Measurements from ENCODE around the gene ZRSR2. TPM values are rescaled to one million over a fixed set of nuclear protein-coding genes. Genes with fewer than 3 reads are reported as not detected.

The ZRSR2 gene
- total and polyA plus RNA-seq, 4 donors: 5.3 to 18.6 (median 14.5) TPM

- H3K27me3 ChIP-seq (ENCODE audit: control insufficient read depth, insufficient read depth, low read length): peaks cover 36% of the 10 kb centered on the region
- no CpG with 5 or more reads among the region's 1 CpG for WGBS (ENCODE audit: insufficient coverage)
- H3K9me3 ChIP-seq (ENCODE audit: control insufficient read depth, insufficient read depth, low read length): peaks cover 4% of the 10 kb centered on the region
- H3K36me3 ChIP-seq (ENCODE audit: control insufficient read depth, insufficient read depth, low read length): no peaks in the 10 kb centered on the region
- H3K4me3 ChIP-seq (ENCODE audit: low read depth, low read length): no peak overlapping the region
- H3K27ac ChIP-seq (ENCODE audit: low read depth, low read length): peak overlapping the region; percentile 47
- peak in 2 of 6 donors; percentile 54 to 80 for DNase-seq (ENCODE audit: low read depth in 4 of 6, low spot score in 6 of 6)
- H3K4me1 ChIP-seq (ENCODE audit: control insufficient read depth, insufficient read depth, low read length): peaks cover 10% of the 10 kb centered on the region
Measured at GRCh38 chrX:15856636-15857035, 66.4 kb downstream of the ZRSR2 start.

GRCh38 chrX:15858051-15858450, 67.8 kb downstream of the ZRSR2 start:
- peaks cover 32% of the 10 kb centered on the region for H3K27me3 ChIP-seq (ENCODE audit: control insufficient read depth, insufficient read depth, low read length)
- DNase-seq (ENCODE audit: low read depth in 4 of 6, low spot score in 6 of 6): peak in 1 of 6 donors; percentile 18

GRCh38 chrX:15860921-15861320, 70.6 kb downstream of the ZRSR2 start:
- Histone ChIP-seq H3K9me3 (ENCODE audit: control insufficient read depth, insufficient read depth, low read length) (peaks cover 4% of the 10 kb centered on the region), H3K36me3 (ENCODE audit: control insufficient read depth, insufficient read depth, low read length) (no peaks in the 10 kb centered on the region), H3K4me3 (ENCODE audit: low read depth, low read length) (no peak overlapping the region), H3K27ac (ENCODE audit: low read depth, low read length) (no peak overlapping the region), H3K4me1 (ENCODE audit: control insufficient read depth, insufficient read depth, low read length) (no peaks in the 10 kb centered on the region), H3K27me3 (ENCODE audit: control insufficient read depth, insufficient read depth, low read length) (peaks cover 31% of the 10 kb centered on the region)
- no peak for DNase-seq (ENCODE audit: low read depth in 4 of 6, low spot score in 6 of 6)
- WGBS (ENCODE audit: insufficient coverage): 100% methylated on average over 1 of the region's 3 CpGs

More at GRCh38 chrX:15858051-15858450, 67.8 kb downstream of the ZRSR2 start:
- Histone ChIP-seq H3K4me3 (ENCODE audit: low read depth, low read length) (no peak overlapping the region), H3K36me3 (ENCODE audit: control insufficient read depth, insufficient read depth, low read length) (no peaks in the 10 kb centered on the region), H3K9me3 (ENCODE audit: control insufficient read depth, insufficient read depth, low read length) (peaks cover 4% of the 10 kb centered on the region), H3K27ac (ENCODE audit: low read depth, low read length) (no peak overlapping the region), H3K4me1 (ENCODE audit: control insufficient read depth, insufficient read depth, low read length) (peaks cover 10% of the 10 kb centered on the region)
- WGBS (ENCODE audit: insufficient coverage): no CpG with 5 or more reads among the region's 1 CpG

GRCh38 chrX:15864023-15864422, 73.7 kb downstream of the ZRSR2 start:
- DNase-seq (ENCODE audit: low read depth in 4 of 6, low spot score in 6 of 6): peak in 2 of 6 donors; percentile 60 to 62
- Histone ChIP-seq H3K27ac (ENCODE audit: low read depth, low read length) (no peak overlapping the region), H3K4me1 (ENCODE audit: control insufficient read depth, insufficient read depth, low read length) (no peaks in the 10 kb centered on the region), H3K9me3 (ENCODE audit: control insufficient read depth, insufficient read depth, low read length) (peaks cover 4% of the 10 kb centered on the region), H3K36me3 (ENCODE audit: control insufficient read depth, insufficient read depth, low read length) (no peaks in the 10 kb centered on the region), H3K4me3 (ENCODE audit: low read depth, low read length) (no peak overlapping the region), H3K27me3 (ENCODE audit: control insufficient read depth, insufficient read depth, low read length) (peaks cover 34% of the 10 kb centered on the region)
- 67% methylated on average over 1 of the region's 3 CpGs for WGBS (ENCODE audit: insufficient coverage)

- Histone ChIP-seq H3K36me3 (ENCODE audit: control insufficient read depth, insufficient read depth, low read length) (no peaks in the 10 kb centered on the region), H3K27me3 (ENCODE audit: control insufficient read depth, insufficient read depth, low read length) (peaks cover 37% of the 10 kb centered on the region), H3K9me3 (ENCODE audit: control insufficient read depth, insufficient read depth, low read length) (peaks cover 4% of the 10 kb centered on the region), H3K4me1 (ENCODE audit: control insufficient read depth, insufficient read depth, low read length) (no peaks in the 10 kb centered on the region), H3K27ac (ENCODE audit: low read depth, low read length) (no peak overlapping the region), H3K4me3 (ENCODE audit: low read depth, low read length) (no peak overlapping the region)
- no peak for DNase-seq (ENCODE audit: low read depth in 4 of 6, low spot score in 6 of 6)
Measured at GRCh38 chrX:15864629-15865028, 74.3 kb downstream of the ZRSR2 start.

GRCh38 chrX:15866147-15866546, 75.9 kb downstream of the ZRSR2 start:
- 81% methylated on average over 3 of the region's 3 CpGs for WGBS (ENCODE audit: insufficient coverage)
- Histone ChIP-seq H3K4me1 (ENCODE audit: control insufficient read depth, insufficient read depth, low read length) (peaks cover 3% of the 10 kb centered on the region), H3K4me3 (ENCODE audit: low read depth, low read length) (no peak overlapping the region), H3K27me3 (ENCODE audit: control insufficient read depth, insufficient read depth, low read length) (peaks cover 42% of the 10 kb centered on the region), H3K9me3 (ENCODE audit: control insufficient read depth, insufficient read depth, low read length) (peaks cover 2% of the 10 kb centered on the region), H3K27ac (ENCODE audit: low read depth, low read length) (no peak overlapping the region), H3K36me3 (ENCODE audit: control insufficient read depth, insufficient read depth, low read length) (no peaks in the 10 kb centered on the region)
- DNase-seq (ENCODE audit: low read depth in 4 of 6, low spot score in 6 of 6): no peak

GRCh38 chrX:15869695-15870094, 79.4 kb downstream of the ZRSR2 start:
- H3K4me3 ChIP-seq (ENCODE audit: low read depth, low read length): no peak overlapping the region
- H3K36me3 ChIP-seq (ENCODE audit: control insufficient read depth, insufficient read depth, low read length): no peaks in the 10 kb centered on the region
- no peak overlapping the region for H3K27ac ChIP-seq (ENCODE audit: low read depth, low read length)
- H3K27me3 ChIP-seq (ENCODE audit: control insufficient read depth, insufficient read depth, low read length): peaks cover 37% of the 10 kb centered on the region
- no peak for DNase-seq (ENCODE audit: low read depth in 4 of 6, low spot score in 6 of 6)
- WGBS (ENCODE audit: insufficient coverage): 100% methylated on average over 1 of the region's 4 CpGs
- H3K4me1 ChIP-seq (ENCODE audit: control insufficient read depth, insufficient read depth, low read length): peaks cover 11% of the 10 kb centered on the region
- H3K9me3 ChIP-seq (ENCODE audit: control insufficient read depth, insufficient read depth, low read length): no peaks in the 10 kb centered on the region

- peaks cover 36% of the 10 kb centered on the region for H3K27me3 ChIP-seq (ENCODE audit: control insufficient read depth, insufficient read depth, low read length)
Measured at GRCh38 chrX:15870310-15870709, 80.0 kb downstream of the ZRSR2 start.

More at GRCh38 chrX:15870310-15870709, 80.0 kb downstream of the ZRSR2 start:
- Histone ChIP-seq H3K4me1 (ENCODE audit: control insufficient read depth, insufficient read depth, low read length) (peaks cover 11% of the 10 kb centered on the region), H3K4me3 (ENCODE audit: low read depth, low read length) (no peak overlapping the region), H3K36me3 (ENCODE audit: control insufficient read depth, insufficient read depth, low read length) (no peaks in the 10 kb centered on the region), H3K9me3 (ENCODE audit: control insufficient read depth, insufficient read depth, low read length) (no peaks in the 10 kb centered on the region), H3K27ac (ENCODE audit: low read depth, low read length) (no peak overlapping the region)
- DNase-seq (ENCODE audit: low read depth in 4 of 6, low spot score in 6 of 6): no peak
- 60% methylated on average over 1 of the region's 4 CpGs for WGBS (ENCODE audit: insufficient coverage)

Other genes starting within 250 kb of the ZRSR2 start
- 1 to 10 TPM in 1 of 2 donors, under 1 TPM in 1; 0.30 to 1.9 TPM for gene ACE2, start 189.5 kb upstream of the ZRSR2 start, total RNA-seq
- under 1 TPM; 0.19 to 0.29 TPM for gene ACE2, start 189.5 kb upstream of the ZRSR2 start, polyA plus RNA-seq (ENCODE audit: insufficient read length in 2 of 2)
- 1 to 10 TPM in 1 of 2 donors, under 1 TPM in 1; 0.59 to 2.0 TPM for gene CLTRN, start 125.7 kb upstream of the ZRSR2 start, total RNA-seq
- 1 to 10 TPM in 1 of 2 donors, under 1 TPM in 1; 0.65 to 1.9 TPM for gene CLTRN, start 125.7 kb upstream of the ZRSR2 start, polyA plus RNA-seq (ENCODE audit: insufficient read length in 2 of 2)
- gene CA5B, start 52.2 kb upstream of the ZRSR2 start, total RNA-seq: 10 to 100 TPM; 11.4 to 15.8 TPM
- gene CA5B, start 52.2 kb upstream of the ZRSR2 start, polyA plus RNA-seq (ENCODE audit: insufficient read length in 2 of 2): 10 to 100 TPM; 12.5 to 13.6 TPM
- gene AP1S2, start 64.3 kb downstream of the ZRSR2 start, total RNA-seq: 100 to 1,000 TPM in 1 of 2 donors, 10 to 100 TPM in 1; 55.4 to 135 TPM
- 100 to 1,000 TPM in 1 of 2 donors, 10 to 100 TPM in 1; 93.5 to 125 TPM for gene AP1S2, start 64.3 kb downstream of the ZRSR2 start, polyA plus RNA-seq (ENCODE audit: insufficient read length in 2 of 2)

Data from spinal cord (tissue), 10 donors.